SU-DHL-6 (cell line): ENCODE results near the gene IPO4.

Experiments used
- CTCF ChIP-seq: fragments of 200-600 bp; sonication (generic); IDR thresholded peaks from one replicate; pipeline ENCODE4 v1.5.1; 2017; ENCODE audit warnings: antibody characterized with exemption, mild to moderate bottlenecking, low read length, moderate library complexity; ENCODE audit not compliant: insufficient read depth, poor library complexity, severe bottlenecking
- EZH2phosphoT487 ChIP-seq: fragments of 200-600 bp; sonication (generic), shearing (Covaris generic); conservative IDR thresholded peaks from 2 replicates; pipeline ENCODE4 v1.6.1; 2018; ENCODE audit warnings: mild to moderate bottlenecking, antibody characterized with exemption, low read length, moderate library complexity, mixed read lengths

GRCh38 chr14:24234095-24235005 lies 45.7 kb upstream of the IPO4 start:
- TF ChIP-seq CTCF: no peak
- TF ChIP-seq EZH2phosphoT487: no peak
